BJ (cell line): Measurements from ENCODE around the gene PUS3. TPM values are rescaled to one million over a fixed set of nuclear protein-coding genes. Genes with fewer than 3 reads are reported as not detected.
"Not testable (repeated sequence)": the region's sequence is repeated elsewhere in the genome, so short reads cannot be mapped to it uniquely, and the experiment has no call there.

ENCODE experiments used
- CTCF ChIA-PET: fragments of 350-600 bp; formaldehyde crosslinking; extraction: SDS; loops from one replicate; lab custom pipeline; 2021; ENCODE audit warnings: antibody characterized with exemption, inconsistent platforms; lab: Yijun Ruan, JAX
- POLR2A ChIA-PET: fragments of 300-600 bp; sonication (Branson Sonifier 250); formaldehyde crosslinking; extraction: SDS; loops from one replicate; lab custom pipeline; 2021; ENCODE audit warnings: antibody characterized with exemption; lab: Charles Lee
- DNase-seq: peaks from one replicate; pipeline ENCODE4 v3.0.0-alpha.2; 2011; ENCODE audit warnings: low read depth
- H3K27me3 ChIP-seq: 2 replicates; pipeline ENCODE4 v1.6.0; 2011; ENCODE audit warnings: low read length; ENCODE audit not compliant: control insufficient read depth, insufficient read depth
- H3K36me3 ChIP-seq: 2 replicates; pipeline ENCODE4 v1.5.1; 2011; ENCODE audit warnings: low read length; ENCODE audit not compliant: control insufficient read depth, insufficient read depth
- H3K4me3 ChIP-seq: 2 replicates; pipeline ENCODE4 v1.5.1; 2011; ENCODE audit warnings: low read depth, mild to moderate bottlenecking, control low read depth, low read length
- CTCF ChIP-seq: IDR thresholded peaks from 2 replicates; pipeline ENCODE4 v1.5.1; 2011; ENCODE audit warnings: low read depth, mild to moderate bottlenecking, control low read depth, inconsistent platforms, low read length, moderate library complexity; ENCODE audit not compliant: insufficient read depth
- polyA plus RNA-seq: library from polyadenylated mRNA; depleted of rRNA; stranded (reverse); fragments of >200 nt; gene quantifications from 2 replicates; pipeline ENCODE4 v1.2.3, GENCODE V29; 2011

Gene PUS3
- polyA plus RNA-seq, 1 experiment: 4.1 TPM

- no peak for TF ChIP-seq CTCF
- no peaks in the 10 kb centered on the region for H3K36me3 ChIP-seq
- no peak for DNase-seq
- H3K27me3 ChIP-seq: peaks cover 17% of the 10 kb centered on the region
- CTCF ChIA-PET: interaction anchor here (0.8 to 1.9 kb wide), 5 partner anchors 11 to 275 kb away, joined by 3 to 13 read pairs (median 6); no protein-coding TSS in a partner anchor
- POLR2A ChIA-PET: no interaction called here
- H3K4me3 ChIP-seq: no peak overlapping the region
These were observed 15.3 kb upstream of the PUS3 start for GRCh38 chr11:125918140-125918840.

- no peak overlapping the region for H3K4me3 ChIP-seq
- CTCF ChIA-PET: interaction anchor here (1.8 kb wide), 1 partner anchor 277 kb away, joined by 12 read pairs; no protein-coding TSS in a partner anchor
- peaks cover 17% of the 10 kb centered on the region for H3K27me3 ChIP-seq
- no peak for DNase-seq
- TF ChIP-seq CTCF: no peak
- POLR2A ChIA-PET: no interaction called here
- no peaks in the 10 kb centered on the region for H3K36me3 ChIP-seq
These were observed 13.8 kb upstream of the PUS3 start for GRCh38 chr11:125916683-125917347.

GRCh38 chr11:125914601-125915000 lies 11.6 kb upstream of the PUS3 start:
- DNase-seq, H3K36me3 ChIP-seq, POLR2A ChIA-PET, H3K4me3 ChIP-seq: not testable (repeated sequence)
- H3K27me3 ChIP-seq: peaks cover 18% of the 10 kb centered on the region
- CTCF ChIA-PET: interaction anchor here (1.2 to 1.6 kb wide), 2 partner anchors 12 to 279 kb away, joined by 5 to 6 read pairs; partner anchors contain the start of gene PUS3

- peaks cover 7% of the 10 kb centered on the region for H3K27me3 ChIP-seq
- TF ChIP-seq CTCF: no peak
- DNase-seq: no peak
- ChIA-PET CTCF (interaction anchor here (1.6 kb wide), 1 partner anchor 13 kb away, joined by 3 read pairs; no protein-coding TSS in a partner anchor), POLR2A (no interaction called here)
- no peak overlapping the region for H3K4me3 ChIP-seq
- H3K36me3 ChIP-seq: no peaks in the 10 kb centered on the region
These were observed 7.3 kb upstream of the PUS3 start for GRCh38 chr11:125910226-125910849.

GRCh38 chr11:125904678-125905077 lies 1.7 kb upstream of the PUS3 start:
- CTCF ChIA-PET: no interaction called here
- TF ChIP-seq CTCF: no peak
- POLR2A ChIA-PET: no interaction called here
- Histone ChIP-seq H3K4me3 (no peak overlapping the region), H3K36me3 (0 out of 2 replicates have a peak, but pooled peaks cover 1% of the 10 kb centered on the region), H3K27me3 (peaks cover 17% of the 10 kb centered on the region)
- no peak for DNase-seq
